ENCODE measurements around the gene SULT1A2.

The SULT1A2 gene

GRCh38 chr16:28586466-28586865 is 10.4 kb downstream of the SULT1A2 start:
- TF ChIP-seq SIN3A (IDR thresholded peaks at IDR 0.05; ENCODE audit: borderline replicate concordance, insufficient read depth, low read length), result no peak
- TF ChIP-seq TAF1 (IDR thresholded peaks at IDR 0.05; ENCODE audit: borderline replicate concordance, insufficient read depth, low read length), result no peak
- no peak for TF ChIP-seq FOXP2 (optimal IDR thresholded peaks at IDR 0.05; ENCODE audit: borderline replicate concordance, extremely low read depth, extremely low read length, insufficient read depth)
- no peak for TF ChIP-seq POLR2AphosphoS5 (IDR thresholded peaks at IDR 0.05; ENCODE audit: low read depth, low read length)
- no peak for TF ChIP-seq REST (IDR thresholded peaks at IDR 0.05; ENCODE audit: insufficient read depth in 1 of 2, low read depth in 2 of 2, low read length in 2 of 2)

GRCh38 chr16:28585674-28586073 is 11.2 kb downstream of the SULT1A2 start:
- no peak for TF ChIP-seq POLR2AphosphoS5 (IDR thresholded peaks at IDR 0.05; ENCODE audit: low read depth, low read length)
- no peak for TF ChIP-seq REST (IDR thresholded peaks at IDR 0.05; ENCODE audit: insufficient read depth in 1 of 2, low read depth in 2 of 2, low read length in 2 of 2)
- TF ChIP-seq TAF1 (IDR thresholded peaks at IDR 0.05; ENCODE audit: borderline replicate concordance, insufficient read depth, low read length), result no peak
- no peak for TF ChIP-seq SIN3A (IDR thresholded peaks at IDR 0.05; ENCODE audit: borderline replicate concordance, insufficient read depth, low read length)
- TF ChIP-seq FOXP2 (optimal IDR thresholded peaks at IDR 0.05; ENCODE audit: borderline replicate concordance, extremely low read depth, extremely low read length, insufficient read depth), result no peak

GRCh38 chr16:28580726-28581315 is 16.0 kb downstream of the SULT1A2 start:
- TF ChIP-seq TAF1 (IDR thresholded peaks at IDR 0.05; ENCODE audit: borderline replicate concordance, insufficient read depth, low read length) (no peak), POLR2AphosphoS5 (IDR thresholded peaks at IDR 0.05; ENCODE audit: low read depth, low read length) (no peak), SIN3A (IDR thresholded peaks at IDR 0.05; ENCODE audit: borderline replicate concordance, insufficient read depth, low read length) (no peak), REST (IDR thresholded peaks at IDR 0.05; ENCODE audit: insufficient read depth in 1 of 2, low read depth in 2 of 2, low read length in 2 of 2) (no peak), FOXP2 (optimal IDR thresholded peaks at IDR 0.05; ENCODE audit: borderline replicate concordance, extremely low read depth, extremely low read length, insufficient read depth) (no peak)

GRCh38 chr16:28575446-28576109 is 21.3 kb downstream of the SULT1A2 start:
- TF ChIP-seq SIN3A (IDR thresholded peaks at IDR 0.05; ENCODE audit: borderline replicate concordance, insufficient read depth, low read length) (no peak), POLR2AphosphoS5 (IDR thresholded peaks at IDR 0.05; ENCODE audit: low read depth, low read length) (no peak), FOXP2 (optimal IDR thresholded peaks at IDR 0.05; ENCODE audit: borderline replicate concordance, extremely low read depth, extremely low read length, insufficient read depth) (no peak), REST (IDR thresholded peaks at IDR 0.05; ENCODE audit: insufficient read depth in 1 of 2, low read depth in 2 of 2, low read length in 2 of 2) (no peak)

All from PFSK-1 (cell line).